ENCODE results near the gene BCHE. TPM values are rescaled to one million over a fixed set of nuclear protein-coding genes. Genes with fewer than 3 reads are reported as not detected.

Gene BCHE
- total RNA-seq, 1 experiment from 2014 or later, result 22.4 TPM

DNA sequence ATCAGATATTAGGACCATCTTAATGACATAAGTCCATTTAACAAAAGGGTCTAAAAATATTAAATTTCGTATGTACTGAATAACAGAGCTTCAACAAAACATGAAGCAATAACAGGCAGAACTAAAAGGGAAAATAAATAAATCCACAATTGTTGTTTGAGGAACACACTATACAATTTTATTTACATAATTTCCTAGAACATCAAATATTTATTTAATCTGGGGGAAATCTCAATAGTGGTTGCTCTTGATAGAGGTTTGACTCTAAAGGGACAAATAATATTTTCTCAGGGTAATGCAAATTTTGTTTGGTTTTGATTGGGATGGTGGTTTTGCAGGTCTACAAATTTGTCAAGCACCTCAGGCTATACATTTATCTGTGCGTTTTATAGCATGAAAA is 90.3 kb downstream of the BCHE start:
- Histone ChIP-seq H3K4me3 (ENCODE audit: low read depth, low read length, poor library complexity, severe bottlenecking) (no peak overlapping the region), H3K4me1 (ENCODE audit: insufficient read depth, low read length, poor library complexity, severe bottlenecking) (no peaks in the 10 kb centered on the region), H3K27ac (ENCODE audit: low read depth, low read length, poor library complexity, severe bottlenecking) (no peak overlapping the region), H3K9me3 (ENCODE audit: low read depth, low read length, poor library complexity, severe bottlenecking) (no peaks in the 10 kb centered on the region), H3K27me3 (replicated peaks; ENCODE audit: insufficient read depth, low read depth, low read length, poor library complexity) (no peaks in the 10 kb centered on the region), H3K36me3 (ENCODE audit: insufficient read depth, low read length, poor library complexity, severe bottlenecking) (no peaks in the 10 kb centered on the region)
- intact Hi-C loops (cut with micrococcal nuclease; ENCODE audit: unreplicated experiment), result no loop called here
- no peak for DNase-seq (ENCODE audit: low spot score)
- ChIA-PET POLR2A (ENCODE audit: low non-redundant PET) (no interaction called here), CTCF (no interaction called here)
- BruUV-seq (replicated peaks), result no TSS peak
- TF ChIP-seq EZH2 (IDR thresholded peaks at IDR 0.05; ENCODE audit: borderline replicate concordance, low read depth, low read length, poor library complexity, severe bottlenecking), result no peak
- TF ChIP-seq, protein P1, sequence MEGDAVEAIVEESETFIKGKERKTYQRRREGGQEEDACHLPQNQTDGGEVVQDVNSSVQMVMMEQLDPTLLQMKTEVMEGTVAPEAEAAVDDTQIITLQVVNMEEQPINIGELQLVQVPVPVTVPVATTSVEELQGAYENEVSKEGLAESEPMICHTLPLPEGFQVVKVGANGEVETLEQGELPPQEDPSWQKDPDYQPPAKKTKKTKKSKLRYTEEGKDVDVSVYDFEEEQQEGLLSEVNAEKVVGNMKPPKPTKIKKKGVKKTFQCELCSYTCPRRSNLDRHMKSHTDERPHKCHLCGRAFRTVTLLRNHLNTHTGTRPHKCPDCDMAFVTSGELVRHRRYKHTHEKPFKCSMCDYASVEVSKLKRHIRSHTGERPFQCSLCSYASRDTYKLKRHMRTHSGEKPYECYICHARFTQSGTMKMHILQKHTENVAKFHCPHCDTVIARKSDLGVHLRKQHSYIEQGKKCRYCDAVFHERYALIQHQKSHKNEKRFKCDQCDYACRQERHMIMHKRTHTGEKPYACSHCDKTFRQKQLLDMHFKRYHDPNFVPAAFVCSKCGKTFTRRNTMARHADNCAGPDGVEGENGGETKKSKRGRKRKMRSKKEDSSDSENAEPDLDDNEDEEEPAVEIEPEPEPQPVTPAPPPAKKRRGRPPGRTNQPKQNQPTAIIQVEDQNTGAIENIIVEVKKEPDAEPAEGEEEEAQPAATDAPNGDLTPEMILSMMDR (conservative IDR thresholded peaks at IDR 0.05; ENCODE audit: low read depth, low read length), result no peak

DNA sequence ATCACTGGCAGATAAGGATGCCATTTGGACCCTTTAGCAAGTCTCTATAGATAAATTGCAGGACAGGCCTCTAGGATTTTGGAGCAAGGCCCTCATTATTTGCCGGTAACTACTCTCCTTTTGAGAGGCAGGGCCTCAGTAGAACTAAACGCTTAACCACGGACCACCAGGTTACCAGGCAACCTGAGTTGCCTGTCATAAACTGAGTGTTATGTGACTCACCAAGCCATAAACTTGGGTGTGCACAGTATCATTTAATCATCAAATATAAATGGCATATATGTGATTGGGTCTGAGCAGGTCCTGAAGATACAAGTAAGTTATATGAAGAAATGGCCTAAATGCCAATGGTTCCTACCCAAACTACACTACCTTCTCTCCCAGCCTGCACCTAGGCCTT is 93.2 kb downstream of the BCHE start:
- no peaks in the 10 kb centered on the region for H3K27me3 ChIP-seq (replicated peaks; ENCODE audit: insufficient read depth, low read depth, low read length, poor library complexity)
- no peak overlapping the region for H3K27ac ChIP-seq (ENCODE audit: low read depth, low read length, poor library complexity, severe bottlenecking)
- TF ChIP-seq, protein P1 (conservative IDR thresholded peaks at IDR 0.05; ENCODE audit: low read depth, low read length), result no peak
- no peak for TF ChIP-seq EZH2 (IDR thresholded peaks at IDR 0.05; ENCODE audit: borderline replicate concordance, low read depth, low read length, poor library complexity, severe bottlenecking)
- POLR2A ChIA-PET (ENCODE audit: low non-redundant PET), result no interaction called here
- H3K4me3 ChIP-seq (ENCODE audit: low read depth, low read length, poor library complexity, severe bottlenecking), result no peak overlapping the region
- CTCF ChIA-PET, result no interaction called here
- H3K9me3 ChIP-seq (ENCODE audit: low read depth, low read length, poor library complexity, severe bottlenecking), result no peaks in the 10 kb centered on the region
- no peaks in the 10 kb centered on the region for H3K36me3 ChIP-seq (ENCODE audit: insufficient read depth, low read length, poor library complexity, severe bottlenecking)
- DNase-seq (ENCODE audit: low spot score), result no peak
- no peaks in the 10 kb centered on the region for H3K4me1 ChIP-seq (ENCODE audit: insufficient read depth, low read length, poor library complexity, severe bottlenecking)
- intact Hi-C loops (cut with micrococcal nuclease; ENCODE audit: unreplicated experiment), result no loop called here
- no TSS peak for BruUV-seq (replicated peaks)

DNA sequence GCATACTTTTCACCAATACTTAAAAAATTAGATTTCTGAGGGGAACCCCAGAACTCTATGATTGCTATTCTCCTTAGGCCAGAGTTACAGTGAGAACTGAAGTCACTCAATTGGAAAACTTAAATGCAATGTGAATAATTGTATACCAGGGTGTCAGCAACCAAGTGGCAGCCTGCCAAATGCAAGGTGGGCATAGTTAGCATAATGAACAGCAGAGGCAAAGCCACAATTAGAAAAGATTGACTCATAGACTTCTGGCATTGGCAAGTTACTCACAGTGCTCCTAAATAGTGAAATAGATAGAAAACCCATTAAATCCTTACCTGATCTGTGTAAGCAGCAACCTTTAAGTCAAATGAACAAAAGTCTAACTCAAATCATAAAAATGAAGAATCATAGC is 94.9 kb downstream of the BCHE start:
- H3K27me3 ChIP-seq (replicated peaks; ENCODE audit: insufficient read depth, low read depth, low read length, poor library complexity), result no peaks in the 10 kb centered on the region
- CTCF ChIA-PET, result no interaction called here
- no peaks in the 10 kb centered on the region for H3K36me3 ChIP-seq (ENCODE audit: insufficient read depth, low read length, poor library complexity, severe bottlenecking)
- no peak overlapping the region for H3K4me3 ChIP-seq (ENCODE audit: low read depth, low read length, poor library complexity, severe bottlenecking)
- DNase-seq (ENCODE audit: low spot score), result no peak
- intact Hi-C loops (cut with micrococcal nuclease; ENCODE audit: unreplicated experiment), result no loop called here
- H3K27ac ChIP-seq (ENCODE audit: low read depth, low read length, poor library complexity, severe bottlenecking), result no peak overlapping the region
- BruUV-seq (replicated peaks), result no TSS peak
- H3K4me1 ChIP-seq (ENCODE audit: insufficient read depth, low read length, poor library complexity, severe bottlenecking), result no peaks in the 10 kb centered on the region
- TF ChIP-seq, protein P1 (conservative IDR thresholded peaks at IDR 0.05; ENCODE audit: low read depth, low read length), result no peak
- TF ChIP-seq EZH2 (IDR thresholded peaks at IDR 0.05; ENCODE audit: borderline replicate concordance, low read depth, low read length, poor library complexity, severe bottlenecking), result no peak
- POLR2A ChIA-PET (ENCODE audit: low non-redundant PET), result no interaction called here
- no peaks in the 10 kb centered on the region for H3K9me3 ChIP-seq (ENCODE audit: low read depth, low read length, poor library complexity, severe bottlenecking)
